A172 (cell line): ENCODE measurements around the gene GAB3. TPM values are rescaled to one million over a fixed set of nuclear protein-coding genes. Genes with fewer than 3 reads are reported as not detected.
"Not testable (repeated sequence)": the region's sequence is repeated elsewhere in the genome, so short reads cannot be mapped to it uniquely, and the experiment has no call there.

ENCODE experiments used
- DNase-seq: peaks from one replicate; pipeline ENCODE4 v3.0.0-alpha.2; 2015; ENCODE audit warnings: low spot score
- total RNA-seq: library from RNA; depleted of rRNA; stranded (reverse); fragments of >200 nt; shearing (Covaris generic); gene quantifications from 2 replicates; pipeline ENCODE4 v1.2.3, GENCODE V29; 2014; rRNA removed

The GAB3 gene
- total RNA-seq, 1 experiment from 2014 or later: 0.83 TPM

GRCh38 chrX:154655786-154656185 is 95.1 kb downstream of the GAB3 start:
- no peak for DNase-seq

GRCh38 chrX:154655346-154655745 is 95.5 kb downstream of the GAB3 start:
- DNase-seq: no peak

- DNase-seq: no peak
Observed at GRCh38 chrX:154654925-154655324, 96.0 kb downstream of the GAB3 start.

- DNase-seq: no peak
Observed at GRCh38 chrX:154654372-154654771, 96.5 kb downstream of the GAB3 start.

- DNase-seq: not testable (repeated sequence)
Observed at GRCh38 chrX:154653413-154653812, 97.5 kb downstream of the GAB3 start, which contains the start of gene CTAG2. Gene CTAG2, minus strand, starts transcription at chrX:154653579. Its CDS starts 64 bp downstream, at chrX:154653515.

GRCh38 chrX:154653048-154653401 is 97.9 kb downstream of the GAB3 start:
- no peak for DNase-seq

- no peak for DNase-seq
Observed at GRCh38 chrX:154652311-154653047, 98.4 kb downstream of the GAB3 start.

- DNase-seq: no peak
Observed at GRCh38 chrX:154650221-154650510, 100.7 kb downstream of the GAB3 start.

GRCh38 chrX:154649503-154650220 is 101.2 kb downstream of the GAB3 start:
- no peak for DNase-seq

- DNase-seq: no peak
Observed at GRCh38 chrX:154648931-154649330, 101.9 kb downstream of the GAB3 start.

- not testable (repeated sequence) for DNase-seq
Observed at GRCh38 chrX:154645745-154646378, 105.0 kb downstream of the GAB3 start.

- DNase-seq: not testable (repeated sequence)
Observed at GRCh38 chrX:154643708-154644107, 107.2 kb downstream of the GAB3 start.

GRCh38 chrX:154641740-154642139 is 109.1 kb downstream of the GAB3 start:
- DNase-seq: not testable (repeated sequence)

- DNase-seq: not testable (repeated sequence)
Observed at GRCh38 chrX:154633661-154634060, 117.2 kb downstream of the GAB3 start.

GRCh38 chrX:154630949-154631348 is 119.9 kb downstream of the GAB3 start:
- not testable (repeated sequence) for DNase-seq

GRCh38 chrX:154628960-154629359 is 121.9 kb downstream of the GAB3 start:
- not testable (repeated sequence) for DNase-seq

Other genes with a start within 250 kb of the GAB3 start
- gene FAM3A, start 234.8 kb downstream of the GAB3 start, total RNA-seq: 47.1 and 47.5 TPM in 2 replicates
- 102 and 112 TPM in 2 replicates for gene G6PD, start 204.2 kb downstream of the GAB3 start, total RNA-seq
- 53.6 and 63.2 TPM in 2 replicates for gene IKBKG, start 203.5 kb downstream of the GAB3 start, total RNA-seq
- not detected in 2 replicates for gene CTAG1A, start 165.9 kb downstream of the GAB3 start, total RNA-seq
- gene CTAG1B, start 131.8 kb downstream of the GAB3 start, total RNA-seq: not detected in 2 replicates
- not detected in 2 replicates for gene CTAG2, start 97.5 kb downstream of the GAB3 start, total RNA-seq
- gene DKC1, start 11.8 kb upstream of the GAB3 start, total RNA-seq: 74.9 and 102 TPM in 2 replicates
- gene MPP1, start 54.4 kb upstream of the GAB3 start, total RNA-seq: 50.5 and 60.5 TPM in 2 replicates
- not detected in 2 replicates for gene SMIM9, start 83.6 kb upstream of the GAB3 start, total RNA-seq
- gene F8A1, start 135.3 kb upstream of the GAB3 start, total RNA-seq: 13.2 and 13.3 TPM in 2 replicates